ENCODE results near the gene ACBD6. TPM values are rescaled to one million over a fixed set of nuclear protein-coding genes. Genes with fewer than 3 reads are reported as not detected.

ACBD6 gene
- total RNA-seq, 1 donor from 2014 or later, result 57.5 TPM

DNA sequence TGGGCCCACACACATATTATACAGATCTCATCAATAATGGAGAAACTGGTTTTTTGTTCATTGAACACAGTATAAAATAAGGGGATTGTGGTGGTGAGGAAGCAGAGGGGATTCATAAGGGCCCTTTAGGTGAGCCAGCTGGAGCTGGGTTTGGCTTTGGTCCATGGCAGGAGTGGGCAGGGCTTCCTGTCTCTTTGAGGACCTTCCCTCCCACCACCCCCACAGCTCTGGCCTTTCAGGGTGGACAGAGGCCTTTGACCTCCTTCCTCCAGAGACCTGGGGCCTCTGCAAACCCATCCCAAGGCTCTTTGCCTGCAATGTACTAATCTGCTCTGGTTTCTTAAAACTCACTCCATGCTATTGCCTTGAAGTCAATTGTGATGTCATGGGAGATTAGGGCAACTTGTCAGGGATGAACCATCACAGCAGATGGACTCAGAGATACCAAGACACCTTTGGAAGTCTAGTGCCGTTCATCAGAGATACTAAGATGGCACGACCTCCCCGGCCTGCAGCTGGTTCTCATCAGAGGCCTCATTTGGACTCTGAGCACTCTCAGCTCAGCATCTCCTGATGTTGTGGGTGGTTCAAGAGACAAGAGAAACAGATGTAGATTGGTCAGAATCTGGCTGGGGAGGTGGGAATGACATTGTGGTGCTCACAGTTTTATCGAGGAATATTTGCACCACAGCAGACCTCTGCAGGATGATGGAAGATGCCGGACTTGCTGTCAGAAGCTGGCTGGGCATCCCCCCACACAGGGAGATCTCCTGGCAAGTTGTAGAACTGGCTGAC, 234.4 kb downstream of the ACBD6 start:
- Mint-ChIP-seq H3K36me3 (ENCODE audit: unreplicated experiment) (peaks cover 5% of the 10 kb centered on the region), H3K4me3 (ENCODE audit: unreplicated experiment) (no peak overlapping the region), H3K9me3 (ENCODE audit: unreplicated experiment) (no peaks in the 10 kb centered on the region), H3K4me1 (ENCODE audit: unreplicated experiment) (peaks cover 18% of the 10 kb centered on the region), H3K27me3 (ENCODE audit: unreplicated experiment) (no peaks in the 10 kb centered on the region), H3K27ac (ENCODE audit: unreplicated experiment) (no peak overlapping the region)
- TF ChIP-seq, protein P1, sequence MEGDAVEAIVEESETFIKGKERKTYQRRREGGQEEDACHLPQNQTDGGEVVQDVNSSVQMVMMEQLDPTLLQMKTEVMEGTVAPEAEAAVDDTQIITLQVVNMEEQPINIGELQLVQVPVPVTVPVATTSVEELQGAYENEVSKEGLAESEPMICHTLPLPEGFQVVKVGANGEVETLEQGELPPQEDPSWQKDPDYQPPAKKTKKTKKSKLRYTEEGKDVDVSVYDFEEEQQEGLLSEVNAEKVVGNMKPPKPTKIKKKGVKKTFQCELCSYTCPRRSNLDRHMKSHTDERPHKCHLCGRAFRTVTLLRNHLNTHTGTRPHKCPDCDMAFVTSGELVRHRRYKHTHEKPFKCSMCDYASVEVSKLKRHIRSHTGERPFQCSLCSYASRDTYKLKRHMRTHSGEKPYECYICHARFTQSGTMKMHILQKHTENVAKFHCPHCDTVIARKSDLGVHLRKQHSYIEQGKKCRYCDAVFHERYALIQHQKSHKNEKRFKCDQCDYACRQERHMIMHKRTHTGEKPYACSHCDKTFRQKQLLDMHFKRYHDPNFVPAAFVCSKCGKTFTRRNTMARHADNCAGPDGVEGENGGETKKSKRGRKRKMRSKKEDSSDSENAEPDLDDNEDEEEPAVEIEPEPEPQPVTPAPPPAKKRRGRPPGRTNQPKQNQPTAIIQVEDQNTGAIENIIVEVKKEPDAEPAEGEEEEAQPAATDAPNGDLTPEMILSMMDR (IDR thresholded peaks at IDR 0.05), result no peak
- peak; percentile 62 for DNase-seq (ENCODE audit: extremely low spot score, unreplicated experiment)

DNA sequence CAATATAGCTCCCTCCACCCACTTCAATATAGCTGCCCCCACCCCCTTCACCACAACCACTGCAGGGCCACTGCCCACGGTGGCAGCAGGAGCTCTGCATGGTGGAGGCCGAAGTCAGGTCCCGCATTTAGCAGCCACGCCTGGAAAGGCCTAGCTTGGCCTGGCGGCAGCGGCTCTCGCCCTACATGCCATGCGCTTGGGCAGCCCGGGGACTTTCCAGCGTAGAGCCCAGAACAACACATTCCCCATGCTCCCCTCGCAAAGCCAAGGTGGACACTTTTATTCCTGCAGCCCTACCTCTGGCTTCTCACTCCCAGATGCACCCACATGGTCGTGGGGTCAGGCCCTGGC, 235.2 kb downstream of the ACBD6 start:
- Mint-ChIP-seq H3K4me1 (ENCODE audit: unreplicated experiment) (peaks cover 26% of the 10 kb centered on the region), H3K36me3 (ENCODE audit: unreplicated experiment) (peaks cover 5% of the 10 kb centered on the region), H3K4me3 (ENCODE audit: unreplicated experiment) (no peak overlapping the region), H3K9me3 (ENCODE audit: unreplicated experiment) (no peaks in the 10 kb centered on the region), H3K27ac (ENCODE audit: unreplicated experiment) (no peak overlapping the region), H3K27me3 (ENCODE audit: unreplicated experiment) (no peaks in the 10 kb centered on the region)
- TF ChIP-seq, protein P1 (IDR thresholded peaks at IDR 0.05), result no peak
- DNase-seq (ENCODE audit: extremely low spot score, unreplicated experiment), result peak; percentile 68

DNA sequence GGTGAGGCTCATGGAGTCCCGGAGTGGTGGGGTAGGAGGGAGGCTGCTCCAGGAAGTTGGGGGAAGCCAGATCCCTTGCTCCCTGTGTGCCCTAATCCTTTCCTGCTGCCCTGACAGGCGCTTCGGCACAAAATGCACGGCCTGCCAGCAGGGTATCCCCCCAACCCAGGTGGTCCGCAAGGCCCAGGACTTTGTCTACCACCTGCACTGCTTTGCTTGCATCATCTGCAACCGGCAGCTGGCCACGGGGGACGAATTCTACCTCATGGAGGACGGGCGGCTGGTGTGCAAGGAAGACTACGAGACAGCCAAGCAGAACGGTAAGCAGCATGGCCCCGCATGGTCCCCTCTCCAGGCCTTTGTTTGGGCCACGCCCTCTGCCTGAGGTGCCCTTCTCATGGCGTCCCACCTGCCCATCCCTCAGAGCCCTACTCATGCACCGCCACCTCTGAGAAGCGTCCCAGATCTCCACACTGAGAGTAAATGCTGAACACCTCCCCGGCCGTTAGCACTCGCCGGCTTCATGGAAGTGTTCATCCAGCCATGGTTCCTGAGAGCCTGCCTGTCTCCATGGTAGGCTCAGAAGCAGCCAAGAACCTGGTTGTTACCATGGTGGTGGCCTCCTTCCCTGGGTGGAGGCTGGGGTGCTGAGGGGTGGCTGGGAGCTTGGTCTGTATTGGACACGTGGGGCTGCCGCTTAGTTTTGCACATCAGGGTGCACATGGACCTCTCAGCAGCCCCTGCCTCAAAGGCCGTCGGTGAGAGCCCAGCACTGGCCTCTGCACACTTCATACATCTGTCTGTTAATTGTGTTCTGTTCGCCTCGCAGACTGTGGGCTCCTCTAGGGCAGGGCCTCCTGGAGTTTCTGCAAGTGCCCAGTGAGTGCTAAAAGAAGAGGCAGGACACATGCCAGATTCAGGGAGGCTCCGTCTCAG, 235.8 kb downstream of the ACBD6 start:
- DNase-seq (ENCODE audit: extremely low spot score, unreplicated experiment), result peak; percentile 79
- no peak overlapping the region for H3K4me3 Mint-ChIP-seq (ENCODE audit: unreplicated experiment)
- H3K27me3 Mint-ChIP-seq (ENCODE audit: unreplicated experiment), result no peaks in the 10 kb centered on the region
- H3K27ac Mint-ChIP-seq (ENCODE audit: unreplicated experiment), result no peak overlapping the region
- TF ChIP-seq, protein P1 (IDR thresholded peaks at IDR 0.05), result no peak
- H3K9me3 Mint-ChIP-seq (ENCODE audit: unreplicated experiment), result no peaks in the 10 kb centered on the region
- H3K36me3 Mint-ChIP-seq (ENCODE audit: unreplicated experiment), result peaks cover 5% of the 10 kb centered on the region
- H3K4me1 Mint-ChIP-seq (ENCODE audit: unreplicated experiment), result peaks cover 26% of the 10 kb centered on the region

DNA sequence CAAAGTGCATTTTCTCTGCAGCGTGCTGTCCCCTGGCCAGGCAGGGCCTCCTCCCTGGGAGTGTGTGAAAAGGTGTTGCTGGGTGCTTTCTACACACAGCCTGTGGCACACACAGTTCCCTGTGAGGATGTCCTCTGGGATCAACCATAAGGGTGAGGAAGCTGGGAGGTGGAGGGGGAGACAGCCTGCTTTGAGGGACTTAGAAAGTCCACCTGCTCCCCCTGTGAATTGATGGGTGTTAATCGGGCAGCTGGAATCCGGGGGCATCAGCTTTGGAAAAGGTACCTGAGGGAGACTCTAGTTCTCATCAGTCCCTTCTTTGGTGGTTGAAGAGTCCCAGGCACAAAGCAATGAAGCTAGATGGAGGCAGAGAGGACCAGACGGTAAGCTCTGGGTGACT, 236.5 kb downstream of the ACBD6 start:
- TF ChIP-seq, protein P1 (IDR thresholded peaks at IDR 0.05), result no peak
- Mint-ChIP-seq H3K27ac (ENCODE audit: unreplicated experiment) (no peak overlapping the region), H3K4me3 (ENCODE audit: unreplicated experiment) (no peak overlapping the region), H3K4me1 (ENCODE audit: unreplicated experiment) (peaks cover 24% of the 10 kb centered on the region), H3K9me3 (ENCODE audit: unreplicated experiment) (no peaks in the 10 kb centered on the region), H3K27me3 (ENCODE audit: unreplicated experiment) (peaks cover 1% of the 10 kb centered on the region), H3K36me3 (ENCODE audit: unreplicated experiment) (peaks cover 5% of the 10 kb centered on the region)
- DNase-seq (ENCODE audit: extremely low spot score, unreplicated experiment), result no peak

DNA sequence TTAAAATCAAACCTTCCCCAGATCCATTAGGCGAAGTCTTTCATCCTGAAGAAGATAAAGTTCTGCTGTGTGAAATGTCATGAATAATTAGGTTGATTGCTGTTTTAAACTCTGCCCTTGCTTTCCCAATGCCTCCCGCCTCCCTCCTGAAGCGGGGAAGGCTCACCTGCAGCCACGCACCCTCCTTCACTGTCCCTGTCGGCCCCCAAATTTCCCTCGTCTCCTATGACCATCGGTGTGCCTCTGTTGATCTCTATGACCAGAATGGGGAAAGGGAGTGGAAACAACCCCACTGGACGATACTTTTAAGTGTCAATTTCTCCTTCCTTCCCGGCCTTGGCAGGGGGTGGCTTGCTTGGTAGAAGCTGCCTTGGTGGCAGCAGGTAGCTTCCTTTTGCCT, 237.2 kb downstream of the ACBD6 start:
- Mint-ChIP-seq H3K9me3 (ENCODE audit: unreplicated experiment) (no peaks in the 10 kb centered on the region), H3K4me3 (ENCODE audit: unreplicated experiment) (no peak overlapping the region)
- TF ChIP-seq, protein P1 (IDR thresholded peaks at IDR 0.05), result no peak

More for the DNA sequence above, 237.2 kb downstream of the ACBD6 start:
- DNase-seq (ENCODE audit: extremely low spot score, unreplicated experiment), result no peak
- H3K27me3 Mint-ChIP-seq (ENCODE audit: unreplicated experiment), result peaks cover 2% of the 10 kb centered on the region
- peaks cover 2% of the 10 kb centered on the region for H3K36me3 Mint-ChIP-seq (ENCODE audit: unreplicated experiment)
- peaks cover 17% of the 10 kb centered on the region for H3K4me1 Mint-ChIP-seq (ENCODE audit: unreplicated experiment)
- H3K27ac Mint-ChIP-seq (ENCODE audit: unreplicated experiment), result no peak overlapping the region

Data from osteocyte (in vitro differentiated cells).